Measurements from ENCODE around the gene GPR17.

GPR17 gene

DNA sequence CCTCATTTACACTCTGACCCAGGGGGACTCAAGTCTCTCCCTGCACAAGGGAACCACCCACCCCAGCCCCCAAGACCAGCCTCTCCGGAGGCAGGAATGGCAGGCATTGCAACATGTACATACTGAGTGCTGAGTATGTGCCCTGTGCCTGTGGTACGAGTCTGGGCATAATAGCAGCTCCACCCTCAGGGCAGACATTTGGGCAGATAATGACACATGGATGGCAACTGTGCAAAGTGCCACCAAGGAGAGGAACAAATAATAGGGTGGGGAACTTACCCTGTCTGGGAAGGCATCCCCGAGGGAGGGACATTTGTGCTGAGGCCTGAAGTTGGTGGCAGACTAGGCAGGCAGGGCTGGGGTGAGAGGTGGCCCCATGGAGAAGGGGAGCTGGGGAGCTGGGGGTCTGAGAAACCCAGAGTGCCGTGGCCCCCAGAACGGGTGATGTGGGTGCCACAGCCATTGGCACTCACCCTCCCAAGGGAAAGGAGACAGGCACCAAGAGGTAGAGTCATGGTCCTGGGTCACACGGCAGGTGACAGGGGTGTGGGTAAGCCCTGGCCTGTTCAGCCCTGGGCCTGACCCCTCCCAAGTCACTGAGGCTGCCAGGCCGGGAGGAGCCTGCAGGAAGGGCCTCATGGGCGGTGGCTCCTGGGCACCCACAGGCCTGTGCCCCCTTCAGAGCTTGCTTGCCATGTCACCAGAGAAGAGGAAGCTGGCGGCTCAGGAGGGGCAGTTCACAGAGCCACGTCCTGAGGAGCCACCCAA lies 15.7 kb upstream of the GPR17 start:
- no peak for DNase-seq

GRCh38 chr2:127630864-127631540 lies 15.0 kb upstream of the GPR17 start:
- no peak for DNase-seq

- DNase-seq, result no peak
These were observed 14.4 kb upstream of the GPR17 start for GRCh38 chr2:127631541-127631996.

- DNase-seq, result no peak
These were observed 13.9 kb upstream of the GPR17 start for GRCh38 chr2:127631997-127632581.

GRCh38 chr2:127632592-127633489 lies 13.1 kb upstream of the GPR17 start:
- DNase-seq, result no peak

DNA sequence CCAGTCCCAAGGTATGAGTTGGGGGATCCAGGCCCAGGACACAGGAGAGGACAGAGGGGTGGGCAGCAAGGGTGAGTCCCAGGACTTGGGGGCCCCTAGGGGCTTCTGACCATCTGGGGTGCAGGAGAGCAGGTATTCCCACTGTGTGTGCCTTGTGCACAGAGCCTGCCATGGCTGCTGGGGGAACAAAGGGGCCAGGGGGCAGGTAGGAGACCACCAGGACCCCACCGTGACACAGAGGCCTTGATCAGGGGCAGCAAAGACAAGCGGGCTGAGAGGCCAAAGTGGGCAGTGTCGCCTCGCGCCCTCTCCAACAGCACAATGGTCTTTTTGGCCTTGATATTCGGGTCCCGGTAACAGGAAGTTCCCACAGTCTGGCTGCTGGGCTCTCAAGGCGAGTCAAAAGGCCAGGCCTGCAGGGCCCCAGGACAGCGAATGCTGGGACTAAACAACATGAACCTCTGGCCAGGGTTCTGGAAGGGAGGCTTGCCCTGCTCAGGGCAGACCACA lies 12.3 kb upstream of the GPR17 start:
- no peak for DNase-seq

DNA sequence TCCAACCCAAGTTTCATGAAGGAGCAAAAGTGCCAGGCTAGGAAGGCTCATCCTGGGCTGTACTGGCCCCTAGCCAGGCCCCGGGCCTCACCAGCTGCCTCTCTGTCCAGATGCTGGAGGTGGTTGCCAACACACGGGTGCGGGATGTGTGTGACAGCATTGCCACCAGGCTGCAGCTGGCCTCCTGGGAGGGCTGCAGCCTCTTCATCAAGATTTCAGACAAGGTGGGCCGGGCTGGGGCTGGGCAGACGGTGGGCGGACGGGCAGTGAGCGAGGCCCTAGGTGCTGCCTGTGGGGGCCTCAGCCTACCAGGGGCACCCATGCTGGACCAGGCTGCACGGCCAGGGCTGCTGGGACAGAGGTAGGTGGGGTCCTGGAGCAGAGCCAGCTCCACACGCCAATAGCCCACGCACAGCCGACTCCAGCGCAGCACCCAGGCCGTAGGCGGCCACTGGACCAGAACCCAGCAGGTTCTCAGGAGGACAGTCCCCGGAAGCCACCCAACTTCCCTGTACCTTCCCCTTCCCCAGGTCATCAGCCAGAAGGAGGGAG lies 11.8 kb upstream of the GPR17 start:
- DNase-seq, result no peak

DNA sequence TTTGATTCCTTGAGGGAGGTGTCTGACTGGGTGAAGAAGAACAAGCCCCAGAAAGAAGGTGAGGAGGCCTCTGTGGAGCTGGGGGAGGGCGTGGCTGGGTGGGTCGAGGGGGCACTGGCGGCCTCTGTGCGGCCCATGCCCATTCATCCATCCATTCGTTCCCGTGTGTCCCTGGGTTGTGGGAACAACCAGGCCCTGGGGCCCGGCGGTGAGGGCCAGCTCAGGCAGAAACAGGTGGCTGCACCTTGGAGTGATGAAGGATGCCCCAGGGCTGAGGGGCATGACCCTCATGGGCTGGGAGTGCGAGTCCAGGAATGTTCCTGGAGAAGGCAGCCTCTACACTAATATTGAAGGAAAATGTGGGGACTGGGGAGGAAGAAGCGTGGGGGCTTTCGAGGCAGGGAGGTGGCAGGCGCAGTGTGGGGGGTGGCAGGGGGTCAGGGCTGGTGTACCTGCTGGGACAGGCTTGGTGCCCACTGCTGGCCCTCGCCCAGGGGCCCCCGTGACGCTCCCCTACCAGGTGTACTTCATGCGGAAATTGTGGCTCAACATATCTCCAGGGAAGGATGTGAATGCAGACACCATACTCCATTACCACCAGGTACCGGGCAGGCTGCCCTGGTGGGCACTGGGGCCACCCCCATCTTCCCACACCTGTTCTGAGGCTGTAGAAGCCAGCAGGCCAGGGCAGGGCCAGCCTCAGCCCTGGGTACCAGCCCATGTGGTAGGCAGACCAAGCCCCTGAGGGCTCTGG lies 11.2 kb upstream of the GPR17 start:
- DNase-seq, result no peak

GRCh38 chr2:127635380-127636237 lies 10.3 kb upstream of the GPR17 start:
- no peak for DNase-seq

GRCh38 chr2:127636248-127637235 lies 9.4 kb upstream of the GPR17 start:
- DNase-seq, result no peak

- no peak for DNase-seq
These were observed 8.7 kb upstream of the GPR17 start for GRCh38 chr2:127637236-127637630.

- peak; percentile 44 for DNase-seq
These were observed 8.2 kb upstream of the GPR17 start for GRCh38 chr2:127637725-127638252.

DNA sequence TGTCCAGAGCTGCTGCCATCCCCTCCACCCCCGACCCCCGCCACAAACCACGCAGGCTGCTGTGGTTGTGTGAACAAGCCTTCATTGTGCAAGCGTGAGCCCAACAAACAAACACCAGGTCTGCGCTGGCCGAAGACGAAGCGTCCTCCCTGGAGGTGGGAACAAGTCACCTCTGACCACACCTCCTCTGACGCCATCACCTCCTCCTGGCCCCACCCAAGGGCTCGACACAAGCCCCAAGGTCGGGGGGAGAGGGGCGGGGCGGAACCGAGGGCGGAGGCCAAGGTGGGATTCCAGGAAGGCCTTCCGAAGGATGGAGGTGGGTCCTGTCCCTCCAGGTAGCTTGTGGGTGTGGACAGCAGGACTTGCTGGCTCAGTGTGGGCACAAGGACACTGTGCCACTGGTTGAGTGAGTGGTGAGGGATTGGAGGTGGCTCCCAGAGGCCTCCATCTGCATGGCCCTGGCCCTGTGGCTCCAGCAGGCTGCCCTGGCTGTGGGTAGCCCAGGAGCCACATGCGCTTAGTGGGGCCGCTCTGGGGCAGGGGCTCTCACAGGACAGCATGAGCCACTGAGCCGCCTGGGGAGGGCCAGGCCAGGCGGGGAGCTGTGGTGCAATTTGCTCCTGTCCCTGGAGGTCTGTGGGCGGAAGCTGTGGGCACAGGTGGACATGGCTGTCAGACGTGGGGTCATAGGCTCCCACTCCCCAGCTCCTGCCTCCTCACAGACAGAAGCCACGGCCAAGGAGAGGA lies 7.4 kb upstream of the GPR17 start:
- DNase-seq, result no peak

DNA sequence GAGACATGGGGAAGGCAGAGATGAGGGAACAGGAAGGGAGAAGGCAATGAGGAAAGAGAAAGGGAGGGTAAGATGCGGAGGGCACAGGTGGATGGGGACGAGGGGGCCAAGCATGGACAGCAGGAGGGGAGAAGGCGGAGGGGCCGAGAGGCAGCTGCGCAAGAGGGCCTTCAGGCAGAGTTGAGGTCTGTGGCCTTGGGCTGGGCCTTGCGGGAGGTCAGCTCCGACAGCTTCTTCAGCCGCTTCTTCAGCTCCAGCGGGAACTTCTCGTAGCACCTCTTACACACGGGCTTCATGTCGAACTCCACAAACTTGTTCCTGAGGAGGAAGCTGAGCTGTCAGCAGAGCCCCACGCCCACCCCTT lies 6.9 kb upstream of the GPR17 start:
- DNase-seq, result no peak

DNA sequence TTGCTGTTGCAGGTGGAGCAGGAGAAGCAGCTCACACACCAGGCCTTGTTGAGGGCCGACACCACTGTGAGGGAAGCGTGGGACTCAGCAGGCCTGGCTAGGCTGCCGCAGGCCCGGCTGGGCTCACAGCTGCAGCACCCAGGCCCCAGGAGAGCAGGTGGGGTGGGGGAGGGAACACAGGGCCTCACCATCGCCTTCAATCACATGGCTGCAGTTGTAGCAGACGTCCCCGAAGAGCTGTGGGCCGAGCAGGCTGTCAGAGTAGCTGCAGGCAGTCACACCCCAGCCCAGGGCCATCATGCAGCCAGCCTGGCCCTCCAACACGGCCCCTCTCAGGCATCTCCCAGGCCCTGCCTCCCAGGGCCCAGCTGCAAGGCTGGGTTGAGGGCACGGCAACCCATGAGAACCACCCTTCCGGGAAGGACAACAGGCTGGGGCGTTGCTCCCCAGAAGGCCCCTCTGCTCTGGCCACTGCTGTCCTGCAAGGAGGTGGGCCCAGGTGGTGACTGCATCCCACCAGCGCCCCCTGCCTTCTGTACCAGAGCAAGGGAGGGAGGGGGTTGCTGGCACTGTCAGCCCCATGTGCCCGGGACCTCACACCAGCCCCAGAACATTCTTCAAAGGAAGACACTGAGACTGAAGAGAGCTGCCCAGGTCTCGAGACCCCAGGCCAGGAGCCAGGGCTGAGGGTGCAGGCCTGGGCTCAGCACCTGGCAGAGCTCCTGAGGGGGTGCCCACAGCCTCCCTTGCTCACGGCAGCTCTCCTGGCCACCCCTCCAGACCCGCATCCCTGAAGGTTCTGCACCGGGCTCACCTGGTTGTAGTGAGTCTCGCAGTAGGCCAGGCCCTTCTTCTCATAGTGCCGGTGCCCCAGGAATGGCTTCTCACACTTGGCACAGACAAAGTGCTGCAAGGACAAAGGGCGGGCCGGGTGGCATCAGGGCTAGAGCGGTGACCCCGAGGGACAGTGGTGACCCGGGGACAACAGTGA lies 5.6 kb upstream of the GPR17 start:
- DNase-seq, result peak; percentile 38

- DNase-seq, result no peak
These were observed 4.8 kb upstream of the GPR17 start for GRCh38 chr2:127641133-127641532.

GRCh38 chr2:127641846-127642507 lies 4.0 kb upstream of the GPR17 start:
- DNase-seq, result peak; percentile 27

Data from activated CD4-positive, alpha-beta T cell treated with anti-CD3 and anti-CD28 coated beads, Interleukin-10, Interleukin-2, amounts not matched to agents 100 ng/mL and 50 ng/mL, durations not matched to agents 16 hours and 8 hours (primary cell).